GM19468 (cell line): ENCODE measurements around the gene ECSIT.
"Not testable (repeated sequence)": the region's sequence is repeated elsewhere in the genome, so short reads cannot be mapped to it uniquely, and the experiment has no call there.

ENCODE experiments used
- ATAC-seq: cut with Tn5 transposase; IDR thresholded peaks from one replicate; pipeline ENCODE4 v1.9.1; 2021; ENCODE audit warnings: mild to moderate bottlenecking, moderate library complexity, moderate number of reproducible peaks; ENCODE audit not compliant: unreplicated experiment; ENCODE audit errors: extremely low read depth

The ECSIT gene

DNA sequence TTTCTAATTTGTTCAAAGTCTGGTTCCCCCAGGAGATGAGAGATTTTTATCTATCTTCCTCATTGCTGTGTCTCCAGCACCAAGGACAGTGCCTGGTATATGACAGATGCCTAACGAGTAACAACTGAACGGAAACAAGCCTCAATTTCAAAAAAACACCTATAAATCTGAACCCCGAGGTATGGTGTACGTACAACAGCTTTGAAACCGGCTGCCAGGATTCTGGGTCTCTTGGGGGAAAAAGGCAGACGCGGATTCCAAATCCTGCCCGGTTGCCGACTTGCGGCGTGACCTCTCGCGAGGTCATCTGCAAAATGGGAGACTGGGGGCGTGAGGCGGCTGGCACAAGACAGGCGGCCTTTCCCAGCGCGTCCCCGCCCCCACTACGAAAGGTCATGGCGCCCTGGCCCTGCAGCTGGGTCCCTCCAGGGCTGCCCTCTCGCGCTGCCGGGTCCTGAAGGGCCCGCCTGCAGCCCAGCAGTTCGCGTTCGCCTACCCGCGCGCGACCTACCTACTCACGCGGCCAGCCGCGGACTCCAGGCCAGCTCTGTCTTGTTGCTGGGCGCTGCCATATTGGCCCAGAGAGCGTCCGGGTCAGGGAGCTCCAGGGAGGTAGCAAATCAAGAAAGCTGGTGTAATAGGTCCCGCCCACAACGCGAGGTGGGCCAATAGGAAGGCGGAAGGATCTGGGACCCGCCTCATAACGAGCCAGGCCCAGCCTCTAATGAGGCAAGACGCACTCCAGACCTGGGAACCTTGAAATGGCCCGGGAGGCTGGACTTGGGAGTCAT, at the start of gene ECSIT:
TSS of gene ECSIT (minus strand) at position 584 of the 791 bp plus-strand sequence. CDS start 9,964 bp downstream, outside the sequence.
- peak; percentile 69 for ATAC-seq

DNA sequence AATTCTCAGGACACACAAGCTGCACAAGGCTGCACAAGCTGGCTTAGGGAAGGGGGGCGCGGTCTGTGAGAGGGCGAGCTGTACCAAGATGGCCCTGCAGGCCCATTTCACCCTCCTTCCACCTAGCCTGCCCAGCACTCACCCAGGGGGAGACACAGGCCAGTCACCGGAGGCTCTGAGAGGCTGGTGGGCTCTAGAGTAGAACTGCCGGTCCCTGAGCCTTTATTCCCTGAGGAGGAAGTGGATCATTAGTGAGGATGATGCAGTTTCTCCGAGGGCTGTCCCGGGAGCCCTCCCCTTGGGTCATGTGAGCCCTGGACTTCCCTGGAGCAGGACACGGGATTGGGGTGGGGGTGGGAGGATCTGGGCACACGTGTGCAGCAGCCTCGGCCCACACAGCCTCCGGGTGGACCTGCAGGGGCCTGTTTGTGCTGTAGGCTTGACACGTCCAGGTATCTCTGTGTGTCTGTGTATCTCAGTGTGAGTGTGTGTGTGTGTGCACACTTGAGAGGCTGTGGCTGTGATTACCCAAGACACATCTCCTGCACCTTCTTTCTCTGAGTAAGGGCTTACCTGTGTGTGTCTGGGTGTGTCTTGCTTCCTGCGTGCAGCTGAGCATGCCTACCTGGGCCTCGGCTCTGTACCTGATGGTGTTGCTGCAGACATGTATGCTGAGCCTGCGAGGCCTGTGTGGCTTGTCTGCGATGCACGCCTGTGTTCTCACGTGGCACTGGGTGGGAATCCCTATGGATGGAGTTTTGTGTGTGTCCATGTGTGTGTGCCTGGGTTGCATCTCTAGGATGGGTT, 48.7 kb upstream of the ECSIT start, which contains the start of gene ACP5:
TSS of gene ACP5 (minus strand) at position 195 of the 807 bp plus-strand sequence. CDS start 328 bp downstream, outside the sequence.
- no peak for ATAC-seq

DNA sequence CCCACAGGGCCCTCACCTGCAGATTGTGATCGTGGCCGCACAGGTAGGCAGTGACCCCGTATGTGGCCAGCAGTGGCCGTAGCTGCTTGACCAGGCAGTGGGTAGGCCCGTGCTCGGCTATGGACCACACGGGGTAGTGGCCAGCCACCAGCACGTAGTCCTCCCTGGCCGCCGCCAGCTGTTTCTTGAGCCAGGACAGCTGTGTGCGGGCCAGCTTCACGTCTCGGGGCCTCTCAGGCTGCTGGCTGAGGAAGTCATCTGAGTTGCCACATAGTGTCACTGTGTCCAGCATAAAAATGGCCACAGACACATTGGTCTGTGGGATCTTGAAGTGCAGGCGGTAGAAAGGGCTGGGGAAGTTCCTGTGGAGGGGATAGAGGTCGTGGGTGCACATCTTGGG, 47.3 kb upstream of the ECSIT start:
- no peak for ATAC-seq

DNA sequence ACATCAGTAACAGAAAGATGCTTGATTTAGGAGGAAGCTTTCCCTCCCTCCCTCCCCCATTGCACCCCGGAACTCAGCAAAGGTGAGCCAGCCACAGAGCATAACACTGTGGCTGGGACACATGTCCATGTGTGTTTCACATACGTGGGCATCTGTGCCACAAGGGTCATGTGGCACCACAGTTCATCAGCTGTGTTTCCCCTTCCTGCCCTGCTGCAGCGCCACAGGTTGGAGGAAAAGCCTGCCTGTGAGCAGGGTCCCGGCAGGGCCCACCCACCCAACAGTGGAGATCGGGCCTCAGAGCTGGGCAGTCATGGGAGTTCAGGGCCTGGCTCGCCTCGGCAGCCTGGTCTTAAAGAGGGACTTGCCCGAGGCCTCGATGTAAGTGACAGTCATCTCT, 45.8 kb upstream of the ECSIT start:
- ATAC-seq = no peak

- ATAC-seq = not testable (repeated sequence)
Observed at GRCh38 chr19:11573763-11574162, 44.8 kb upstream of the ECSIT start.

GRCh38 chr19:11573354-11573753, 44.4 kb upstream of the ECSIT start:
- ATAC-seq = not testable (repeated sequence)

GRCh38 chr19:11570039-11570462, 41.1 kb upstream of the ECSIT start:
- ATAC-seq = no peak

GRCh38 chr19:11566164-11566563, 37.2 kb upstream of the ECSIT start:
- no peak for ATAC-seq

- ATAC-seq = not testable (repeated sequence)
Observed at GRCh38 chr19:11565649-11565980, 36.7 kb upstream of the ECSIT start.

DNA sequence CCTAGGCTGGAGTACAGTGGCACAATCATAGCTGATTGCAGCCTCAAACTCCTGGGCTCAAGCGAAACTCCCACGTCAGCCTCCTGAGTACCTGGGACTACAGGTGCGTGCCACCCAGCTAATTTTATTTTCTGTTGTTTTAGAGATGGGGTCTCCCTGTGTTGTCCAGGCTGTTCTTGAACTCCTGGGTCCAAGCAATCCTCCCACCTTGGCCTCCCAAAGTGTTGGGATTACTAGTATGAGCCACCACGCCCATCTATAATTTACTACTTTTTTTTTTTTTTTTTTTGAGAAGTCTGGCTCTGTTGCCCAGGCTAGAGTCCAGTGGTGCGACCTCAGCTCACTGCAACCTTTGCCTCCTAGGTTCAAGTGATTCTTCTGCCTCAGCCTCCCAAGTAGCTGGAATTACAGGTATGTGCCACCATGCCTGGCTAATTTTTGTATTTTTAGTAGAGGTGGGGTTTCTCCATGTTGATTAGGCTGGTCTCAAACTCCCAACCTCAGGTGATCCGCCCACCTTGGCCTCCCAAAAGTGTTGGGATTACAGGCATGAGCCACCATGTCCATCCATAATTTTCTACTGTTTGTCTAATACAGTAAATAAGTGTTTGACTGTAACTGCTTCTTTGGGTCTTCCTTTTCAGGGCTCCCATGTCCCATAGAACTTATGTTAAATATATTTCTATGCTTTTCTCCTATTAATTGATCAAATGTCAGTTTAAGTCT, 35.3 kb upstream of the ECSIT start:
- ATAC-seq = not testable (repeated sequence)

GRCh38 chr19:11563532-11563931, 34.6 kb upstream of the ECSIT start:
- no peak for ATAC-seq

DNA sequence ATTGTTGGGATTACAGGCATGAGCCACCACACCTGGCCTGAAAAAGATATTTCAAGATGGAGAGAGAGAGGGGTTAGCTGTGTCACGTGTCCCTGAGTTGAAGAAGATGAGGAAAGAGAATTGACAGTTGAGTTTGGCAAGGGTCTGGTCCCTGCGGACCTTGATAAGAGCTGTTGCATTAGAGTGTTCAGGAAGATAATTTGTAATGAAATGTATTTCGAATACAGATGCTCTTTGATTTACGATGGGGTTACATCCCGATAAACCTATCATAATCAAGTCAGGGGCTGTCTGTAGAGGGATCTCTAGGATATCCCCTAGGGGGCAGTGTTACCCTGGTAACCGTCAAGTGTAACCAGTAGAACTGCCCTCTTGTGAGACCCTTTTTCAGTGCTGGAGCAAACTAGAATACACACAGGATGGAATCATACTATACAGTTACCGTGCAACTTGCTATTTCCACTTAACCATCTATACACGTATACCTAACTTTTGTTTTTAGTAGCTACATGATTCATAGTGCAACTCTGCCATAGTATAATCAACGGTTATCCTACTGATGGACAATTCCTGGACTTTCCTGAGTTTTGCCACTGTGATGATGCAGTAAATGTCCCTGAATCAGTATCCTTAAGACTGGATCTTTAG, 31.6 kb upstream of the ECSIT start:
- no peak for ATAC-seq

- no peak for ATAC-seq
Observed at GRCh38 chr19:11558881-11559828, 30.2 kb upstream of the ECSIT start, which contains the start of gene ELOF1. ELOF1 (minus strand) TSS chr19:11559230; CDS start chr19:11554347, 4,883 bp downstream.

- ATAC-seq = no peak
Observed at GRCh38 chr19:11556634-11557420, 27.9 kb upstream of the ECSIT start.

DNA sequence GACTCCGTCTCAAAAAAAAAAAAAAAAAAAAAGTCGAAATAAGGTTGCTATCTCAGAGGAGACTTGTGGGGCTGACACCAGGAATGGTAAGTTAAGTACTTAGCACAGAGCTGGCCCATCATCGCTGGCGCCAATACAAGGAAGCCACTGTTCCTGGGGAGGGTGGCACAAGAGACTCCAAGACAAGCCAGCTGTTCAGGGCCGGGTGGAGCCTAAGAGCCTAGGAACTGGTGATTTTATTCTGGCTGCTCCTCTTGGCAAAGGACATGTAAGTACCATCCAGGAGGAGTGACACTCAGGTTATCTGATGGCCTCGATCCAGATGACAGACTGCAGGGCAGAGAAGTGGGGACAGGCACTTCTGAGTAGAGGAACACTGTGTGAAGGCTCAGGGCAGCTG, 26.3 kb upstream of the ECSIT start:
- no peak for ATAC-seq

GRCh38 chr19:11554160-11554559, 25.2 kb upstream of the ECSIT start:
- ATAC-seq = no peak

- ATAC-seq = no peak
Observed at GRCh38 chr19:11552666-11553372, 23.9 kb upstream of the ECSIT start.
